Measurements from ENCODE around the gene ALLC. TPM values are rescaled to one million over a fixed set of nuclear protein-coding genes. Genes with fewer than 3 reads are reported as not detected.
A peak's percentile ranks its signal among the peaks of the same experiment; 100 is the strongest.

The ALLC gene
- polyA plus RNA-seq, 2 of the 4 experiments (the other 2 are of a cell fraction), result not detected

DNA sequence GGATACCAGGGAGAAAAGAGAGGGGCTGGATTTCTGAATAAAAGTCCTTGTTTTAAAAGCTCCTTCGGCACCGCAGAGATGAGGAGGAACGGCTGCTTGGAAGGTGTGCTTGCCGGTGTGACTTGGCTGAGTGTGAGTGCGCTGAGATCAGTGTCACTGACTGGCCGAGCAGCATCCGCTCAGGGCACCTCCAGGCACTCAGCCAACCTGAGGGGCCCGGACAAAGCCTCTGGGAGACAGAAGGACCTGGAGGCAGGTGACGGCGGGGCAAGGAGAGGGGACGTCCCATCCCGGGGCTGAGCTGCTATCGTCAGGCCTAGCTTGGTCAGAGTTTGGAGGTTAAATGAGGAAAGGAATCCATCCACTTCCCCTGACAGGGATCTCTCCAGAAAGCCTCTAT is 16.8 kb upstream of the ALLC start (continued):
- TF ChIP-seq, protein P1, sequence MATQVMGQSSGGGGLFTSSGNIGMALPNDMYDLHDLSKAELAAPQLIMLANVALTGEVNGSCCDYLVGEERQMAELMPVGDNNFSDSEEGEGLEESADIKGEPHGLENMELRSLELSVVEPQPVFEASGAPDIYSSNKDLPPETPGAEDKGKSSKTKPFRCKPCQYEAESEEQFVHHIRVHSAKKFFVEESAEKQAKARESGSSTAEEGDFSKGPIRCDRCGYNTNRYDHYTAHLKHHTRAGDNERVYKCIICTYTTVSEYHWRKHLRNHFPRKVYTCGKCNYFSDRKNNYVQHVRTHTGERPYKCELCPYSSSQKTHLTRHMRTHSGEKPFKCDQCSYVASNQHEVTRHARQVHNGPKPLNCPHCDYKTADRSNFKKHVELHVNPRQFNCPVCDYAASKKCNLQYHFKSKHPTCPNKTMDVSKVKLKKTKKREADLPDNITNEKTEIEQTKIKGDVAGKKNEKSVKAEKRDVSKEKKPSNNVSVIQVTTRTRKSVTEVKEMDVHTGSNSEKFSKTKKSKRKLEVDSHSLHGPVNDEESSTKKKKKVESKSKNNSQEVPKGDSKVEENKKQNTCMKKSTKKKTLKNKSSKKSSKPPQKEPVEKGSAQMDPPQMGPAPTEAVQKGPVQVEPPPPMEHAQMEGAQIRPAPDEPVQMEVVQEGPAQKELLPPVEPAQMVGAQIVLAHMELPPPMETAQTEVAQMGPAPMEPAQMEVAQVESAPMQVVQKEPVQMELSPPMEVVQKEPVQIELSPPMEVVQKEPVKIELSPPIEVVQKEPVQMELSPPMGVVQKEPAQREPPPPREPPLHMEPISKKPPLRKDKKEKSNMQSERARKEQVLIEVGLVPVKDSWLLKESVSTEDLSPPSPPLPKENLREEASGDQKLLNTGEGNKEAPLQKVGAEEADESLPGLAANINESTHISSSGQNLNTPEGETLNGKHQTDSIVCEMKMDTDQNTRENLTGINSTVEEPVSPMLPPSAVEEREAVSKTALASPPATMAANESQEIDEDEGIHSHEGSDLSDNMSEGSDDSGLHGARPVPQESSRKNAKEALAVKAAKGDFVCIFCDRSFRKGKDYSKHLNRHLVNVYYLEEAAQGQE (IDR thresholded peaks at IDR 0.05), result no peak

DNA sequence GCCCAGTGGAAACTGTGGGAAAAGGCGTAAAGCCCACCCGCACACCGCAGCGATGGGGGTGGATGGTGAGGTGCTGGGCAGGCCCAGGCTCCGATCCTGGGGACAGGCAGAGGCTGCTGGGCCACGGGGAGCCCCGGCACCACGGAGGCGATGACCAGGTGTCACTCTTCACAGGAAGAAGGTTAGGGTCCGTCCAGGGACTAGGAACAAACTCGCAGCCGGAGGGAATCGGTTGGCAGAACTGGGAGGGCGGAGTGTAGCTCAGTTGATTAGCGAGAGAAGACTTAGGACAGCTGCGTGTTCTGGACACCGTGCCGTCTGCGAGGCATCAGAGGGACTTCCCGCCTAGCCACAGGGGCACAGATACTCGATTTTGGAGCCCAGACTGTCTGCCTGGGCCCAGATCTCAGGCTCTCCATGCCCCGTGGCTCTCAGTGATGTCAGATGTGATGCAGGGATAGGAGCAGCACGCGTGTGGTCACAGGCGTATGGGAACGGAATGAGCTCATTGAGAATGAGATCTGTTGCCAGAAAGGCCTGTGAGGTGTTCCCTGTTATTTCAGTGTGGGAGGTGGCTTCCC is 16.1 kb upstream of the ALLC start:
- no peak for FAIRE-seq
- peak in 1 of 2 experiments; percentile 11; a peak in 2 of 6 replicates for ATAC-seq
- no peak overlapping the region for H3K4me2 ChIP-seq
- H3K4me1 ChIP-seq, result no peaks in the 10 kb centered on the region
- H3K27ac ChIP-seq, result no peak overlapping the region
- TF ChIP-seq, protein P2, sequence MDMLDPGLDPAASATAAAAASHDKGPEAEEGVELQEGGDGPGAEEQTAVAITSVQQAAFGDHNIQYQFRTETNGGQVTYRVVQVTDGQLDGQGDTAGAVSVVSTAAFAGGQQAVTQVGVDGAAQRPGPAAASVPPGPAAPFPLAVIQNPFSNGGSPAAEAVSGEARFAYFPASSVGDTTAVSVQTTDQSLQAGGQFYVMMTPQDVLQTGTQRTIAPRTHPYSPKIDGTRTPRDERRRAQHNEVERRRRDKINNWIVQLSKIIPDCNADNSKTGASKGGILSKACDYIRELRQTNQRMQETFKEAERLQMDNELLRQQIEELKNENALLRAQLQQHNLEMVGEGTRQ (IDR thresholded peaks at IDR 0.05), result no peak
- TF ChIP-seq MAFK (IDR thresholded peaks at IDR 0.05; ENCODE audit: partially characterized antibody) (no peak), CBX2 (IDR thresholded peaks at IDR 0.05; ENCODE audit: borderline replicate concordance, low read depth) (no peak), JUNB (IDR thresholded peaks at IDR 0.05) (no peak), GATA3 (IDR thresholded peaks at IDR 0.05; ENCODE audit: borderline replicate concordance) (no peak), TFCP2L1 (CRISPR knock-in tag; IDR thresholded peaks at IDR 0.05) (no peak), HDAC2 (IDR thresholded peaks at IDR 0.05) (no peak), NR3C1 (IDR thresholded peaks at IDR 0.05) (no peak), NFE2L2 (conservative IDR thresholded peaks at IDR 0.05; ENCODE audit: low read length) (no peak), ESRRA (IDR thresholded peaks at IDR 0.05; ENCODE audit: borderline replicate concordance, low read length) (no peak), RFX5 (IDR thresholded peaks at IDR 0.05) (no peak)
- TF ChIP-seq, protein P1 (IDR thresholded peaks at IDR 0.05), result no peak
- no peak for DNase-seq (ENCODE audit: low read depth in 1 of 2, low spot score in 1 of 2)
- WGBS (ENCODE audit: missing lambda C conversion rate), result 81% methylated on average over 26 of the region's 26 CpGs
- ChIA-PET CTCF (interaction anchor here (1.2 to 2.2 kb wide), 3 partner anchors 9 to 13 kb away, joined by 3 to 10 read pairs (median 6); no protein-coding TSS in a partner anchor), POLR2A (no interaction called here)
- no peak overlapping the region for H3K4me3 ChIP-seq
- no peaks in the 10 kb centered on the region for H3K9me3 ChIP-seq

DNA sequence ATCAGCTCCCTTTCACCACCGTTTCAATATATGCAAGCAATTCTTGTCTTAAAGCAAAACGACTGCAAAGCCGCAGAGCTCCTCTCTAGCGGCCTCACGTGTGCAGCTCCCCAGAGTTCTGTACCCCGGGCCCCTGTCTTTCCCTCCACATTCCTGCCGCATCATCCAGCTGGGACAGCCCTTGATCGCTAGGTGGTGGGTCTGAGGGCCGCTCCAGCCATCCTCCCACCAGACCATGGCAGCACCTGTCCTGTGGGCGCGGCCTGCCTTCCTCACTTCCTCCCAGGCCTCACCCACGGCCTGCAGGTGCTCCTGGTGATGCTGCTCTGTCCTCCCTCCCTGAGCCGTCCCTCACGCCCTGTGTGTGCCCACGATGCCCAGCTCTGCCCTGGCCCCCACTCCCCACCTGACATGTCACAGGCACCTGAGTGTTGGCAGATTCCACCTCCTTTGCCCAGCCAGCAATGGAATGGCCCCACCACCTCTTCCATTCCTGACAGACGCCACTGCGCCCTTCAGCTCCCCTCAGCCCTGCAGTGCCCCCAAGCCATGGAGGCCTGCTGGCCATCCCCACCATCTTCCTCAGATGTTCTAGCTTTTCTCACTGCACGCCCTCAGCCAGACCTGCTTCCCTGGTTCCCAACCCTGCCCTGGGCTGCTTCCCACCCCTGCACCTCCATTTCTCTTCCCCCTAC is 15.3 kb upstream of the ALLC start:
- no peak overlapping the region for H3K4me3 ChIP-seq
- WGBS (ENCODE audit: missing lambda C conversion rate), result 71% methylated on average over 18 of the region's 18 CpGs
- no peak overlapping the region for H3K27ac ChIP-seq
- no peak; a peak in 2 of 6 replicates for ATAC-seq
- no peak for DNase-seq (ENCODE audit: low read depth in 1 of 2, low spot score in 1 of 2)
- no peaks in the 10 kb centered on the region for H3K4me1 ChIP-seq
- POLR2A ChIA-PET, result no interaction called here
- H3K4me2 ChIP-seq, result no peak overlapping the region
- CTCF ChIA-PET, result interaction anchor here (0.6 to 2.2 kb wide), 6 partner anchors 8 to 210 kb away, joined by 3 to 10 read pairs (median 4); no protein-coding TSS in a partner anchor
- no peaks in the 10 kb centered on the region for H3K9me3 ChIP-seq
- TF ChIP-seq EP300 (IDR thresholded peaks at IDR 0.05) (no peak), PHF8 (IDR thresholded peaks at IDR 0.05; ENCODE audit: borderline replicate concordance, low read depth) (no peak)
- TF ChIP-seq, protein P3, sequence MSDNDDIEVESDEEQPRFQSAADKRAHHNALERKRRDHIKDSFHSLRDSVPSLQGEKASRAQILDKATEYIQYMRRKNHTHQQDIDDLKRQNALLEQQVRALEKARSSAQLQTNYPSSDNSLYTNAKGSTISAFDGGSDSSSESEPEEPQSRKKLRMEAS (IDR thresholded peaks at IDR 0.05), result no peak
- no peak for FAIRE-seq

All from A549 (cell line).